DOHH2 (cell line): Measurements from ENCODE around the gene TTLL9.
A peak's percentile ranks its signal among the peaks of the same experiment; 100 is the strongest.

ENCODE experiments used
- H3F3A ChIP-seq: fragments of 200-600 bp; sonication (generic), shearing (Covaris generic); 2 replicates; pipeline ENCODE4 v1.6.0; 2016; ENCODE audit warnings: antibody characterized with exemption, mild to moderate bottlenecking; ENCODE audit not compliant: control insufficient read depth, insufficient read depth
- H3K27ac ChIP-seq: fragments of 200-600 bp; sonication (generic); 2 replicates; pipeline ENCODE4 v1.5.1; 2014; ENCODE audit warnings: low read depth, mild to moderate bottlenecking, low read length, moderate library complexity
- H3K27me3 ChIP-seq: fragments of 200-600 bp; sonication (generic); 2 replicates; pipeline ENCODE4 v1.6.1; 2014; ENCODE audit warnings: mild to moderate bottlenecking, low read length, mixed read lengths; ENCODE audit not compliant: control insufficient read depth
- H3K36me3 ChIP-seq: fragments of 200-600 bp; sonication (generic); 2 replicates; pipeline ENCODE4 v1.6.1; 2014; ENCODE audit warnings: mild to moderate bottlenecking, low read length, moderate library complexity, mixed read lengths; ENCODE audit not compliant: control insufficient read depth
- H3K4me1 ChIP-seq: fragments of 200-600 bp; sonication (generic); 2 replicates; pipeline ENCODE4 v1.6.1; 2014; ENCODE audit warnings: mild to moderate bottlenecking, low read length, mixed read lengths; ENCODE audit not compliant: control insufficient read depth
- H3K4me2 ChIP-seq: fragments of 200-600 bp; sonication (generic); 2 replicates; pipeline ENCODE4 v1.6.0; 2014; ENCODE audit warnings: mild to moderate bottlenecking, low read length, moderate library complexity
- H3K4me3 ChIP-seq: fragments of 200-600 bp; sonication (generic); 2 replicates; pipeline ENCODE4 v1.5.1; 2014; ENCODE audit warnings: mild to moderate bottlenecking, low read length, mixed read lengths
- H3K79me2 ChIP-seq: fragments of 200-600 bp; sonication (generic); 2 replicates; pipeline ENCODE4 v1.6.1; 2014; ENCODE audit warnings: mild to moderate bottlenecking, low read length, mixed read lengths; ENCODE audit not compliant: control insufficient read depth
- H3K9me2 ChIP-seq: fragments of 200-600 bp; sonication (generic); replicated peaks from 2 replicates; pipeline ENCODE4 v1.6.1; 2014; ENCODE audit warnings: mild to moderate bottlenecking, low read length, mixed read lengths; ENCODE audit not compliant: control insufficient read depth
- H3K9me3 ChIP-seq: fragments of 200-600 bp; sonication (generic); 2 replicates; pipeline ENCODE4 v1.6.1; 2014; ENCODE audit warnings: antibody characterized with exemption, low read length, mixed read lengths; ENCODE audit not compliant: control insufficient read depth, insufficient read depth
- H4K20me1 ChIP-seq: fragments of 200-600 bp; sonication (generic); 2 replicates; pipeline ENCODE4 v1.6.0; 2014; ENCODE audit warnings: low read depth, mild to moderate bottlenecking, antibody characterized with exemption, low read length, moderate library complexity; ENCODE audit not compliant: control insufficient read depth, insufficient read depth
- CTCF ChIP-seq: fragments of 200-600 bp; sonication (generic); IDR thresholded peaks from one replicate; pipeline ENCODE4 v1.5.1; 2014; ENCODE audit warnings: antibody characterized with exemption, mild to moderate bottlenecking, low read depth, low read length; ENCODE audit not compliant: poor library complexity, severe bottlenecking
- EZH2phosphoT487 ChIP-seq: fragments of 200-600 bp; sonication (generic); IDR thresholded peaks from 2 replicates; pipeline ENCODE4 v1.6.1; 2017; ENCODE audit warnings: borderline replicate concordance, mild to moderate bottlenecking, antibody characterized with exemption, low read length, moderate library complexity, mixed read lengths

TTLL9 gene

GRCh38 chr20:31962761-31963160 is 92.3 kb downstream of the TTLL9 start:
- H3K36me3 ChIP-seq, result no peaks in the 10 kb centered on the region
- no peaks in the 10 kb centered on the region for H3K79me2 ChIP-seq
- H3K4me1 ChIP-seq, result peaks cover 3% of the 10 kb centered on the region; the same call in 1 of the 2 replicates
- H3K27ac ChIP-seq, result no peak overlapping the region
- TF ChIP-seq EZH2phosphoT487 (no peak), CTCF (no peak)
- peaks cover 34% of the 10 kb centered on the region for H3K27me3 ChIP-seq
- H3K4me2 ChIP-seq, result no peak overlapping the region
- no peak overlapping the region for H3K4me3 ChIP-seq
- H3F3A ChIP-seq, result no peaks in the 10 kb centered on the region
- H4K20me1 ChIP-seq, result no peaks in the 10 kb centered on the region
- no peaks in the 10 kb centered on the region for H3K9me2 ChIP-seq
- no peaks in the 10 kb centered on the region for H3K9me3 ChIP-seq

GRCh38 chr20:31963889-31964288 is 93.5 kb downstream of the TTLL9 start:
- Histone ChIP-seq H4K20me1 (no peaks in the 10 kb centered on the region), H3K9me2 (no peaks in the 10 kb centered on the region), H3K4me3 (no peak overlapping the region), H3K4me2 (no peak overlapping the region), H3K4me1 (peaks cover 3% of the 10 kb centered on the region; the same call in 1 of the 2 replicates), H3K79me2 (no peaks in the 10 kb centered on the region), H3K36me3 (no peaks in the 10 kb centered on the region), H3K27ac (no peak overlapping the region), H3K27me3 (peaks cover 34% of the 10 kb centered on the region), H3F3A (no peaks in the 10 kb centered on the region), H3K9me3 (no peaks in the 10 kb centered on the region)
- TF ChIP-seq EZH2phosphoT487 (no peak), CTCF (no peak)

- Histone ChIP-seq H3K36me3 (no peaks in the 10 kb centered on the region), H4K20me1 (no peaks in the 10 kb centered on the region), H3K9me3 (no peaks in the 10 kb centered on the region), H3K27ac (no peak overlapping the region), H3K27me3 (peaks cover 56% of the 10 kb centered on the region), H3K4me2 (peak overlapping the region; percentile 35), H3F3A (no peaks in the 10 kb centered on the region), H3K79me2 (no peaks in the 10 kb centered on the region), H3K9me2 (no peaks in the 10 kb centered on the region), H3K4me1 (peaks cover 3% of the 10 kb centered on the region; the same call in 1 of the 2 replicates), H3K4me3 (peak overlapping the region; percentile 36)
- TF ChIP-seq EZH2phosphoT487 (no peak), CTCF (no peak)
Observed at GRCh38 chr20:31966991-31967655, 96.7 kb downstream of the TTLL9 start.
